G401.6 (cell line): ENCODE data around the gene CDK6.
"Not testable (repeated sequence)": the region's sequence is repeated elsewhere in the genome, so short reads cannot be mapped to it uniquely, and the experiment has no call there.

Source experiments
- FAIRE-seq: peaks from 2 replicates; lab custom pipeline; 2012; peaks lifted over from hg19 to GRCh38; lab: Jason Lieb, UNC

CDK6 gene

GRCh38 chr7:92836489-92836999 lies at the start of gene CDK6:
CDK6 (minus strand) TSS chr7:92836573; CDS start chr7:92833323, 3,250 bp downstream.
- no peak for FAIRE-seq

- not testable (repeated sequence) for FAIRE-seq
Measured at GRCh38 chr7:92886039-92886438, 49.7 kb upstream of the CDK6 start.

- FAIRE-seq = no peak
Measured at GRCh38 chr7:92884218-92884617, 47.8 kb upstream of the CDK6 start.

- FAIRE-seq = no peak
Measured at GRCh38 chr7:92882760-92883159, 46.4 kb upstream of the CDK6 start.

GRCh38 chr7:92881091-92881485 lies 44.7 kb upstream of the CDK6 start:
- no peak for FAIRE-seq

- FAIRE-seq = no peak
Measured at GRCh38 chr7:92880212-92881090, 44.1 kb upstream of the CDK6 start.

- FAIRE-seq = no peak
Measured at GRCh38 chr7:92877367-92877766, 41.0 kb upstream of the CDK6 start.

- FAIRE-seq = no peak
Measured at GRCh38 chr7:92876836-92877235, 40.5 kb upstream of the CDK6 start.

- FAIRE-seq = no peak
Measured at GRCh38 chr7:92875719-92876118, 39.3 kb upstream of the CDK6 start.

- FAIRE-seq = no peak
Measured at GRCh38 chr7:92875173-92875572, 38.8 kb upstream of the CDK6 start.

- FAIRE-seq = no peak
Measured at GRCh38 chr7:92874567-92874966, 38.2 kb upstream of the CDK6 start.

GRCh38 chr7:92873776-92874175 lies 37.4 kb upstream of the CDK6 start:
- no peak for FAIRE-seq

GRCh38 chr7:92872701-92873100 lies 36.3 kb upstream of the CDK6 start:
- no peak for FAIRE-seq

- no peak for FAIRE-seq
Measured at GRCh38 chr7:92868683-92869293, 32.4 kb upstream of the CDK6 start.

- not testable (repeated sequence) for FAIRE-seq
Measured at GRCh38 chr7:92864169-92864568, 27.8 kb upstream of the CDK6 start.

GRCh38 chr7:92856436-92856835 lies 20.1 kb upstream of the CDK6 start:
- no peak for FAIRE-seq

GRCh38 chr7:92854501-92855238 lies 18.3 kb upstream of the CDK6 start:
- no peak for FAIRE-seq

- no peak for FAIRE-seq
Measured at GRCh38 chr7:92851732-92852131, 15.4 kb upstream of the CDK6 start.

- no peak for FAIRE-seq
Measured at GRCh38 chr7:92850516-92850915, 14.1 kb upstream of the CDK6 start.

GRCh38 chr7:92849322-92849721 lies 12.9 kb upstream of the CDK6 start:
- no peak for FAIRE-seq

- FAIRE-seq = no peak
Measured at GRCh38 chr7:92848851-92849250, 12.5 kb upstream of the CDK6 start.

- no peak for FAIRE-seq
Measured at GRCh38 chr7:92848441-92848840, 12.1 kb upstream of the CDK6 start.

GRCh38 chr7:92847305-92847704 lies 10.9 kb upstream of the CDK6 start:
- FAIRE-seq = no peak
